Measurements from ENCODE around the gene SLC7A6OS. TPM values are rescaled to one million over a fixed set of nuclear protein-coding genes. Genes with fewer than 3 reads are reported as not detected.

Gene SLC7A6OS
- total RNA-seq, 1 donor from 2014 or later = 25.2 TPM

- Mint-ChIP-seq H3K4me1 (ENCODE audit: low read depth, unreplicated experiment) (no peaks in the 10 kb centered on the region), H3K9me3 (ENCODE audit: unreplicated experiment) (peaks cover 3% of the 10 kb centered on the region), H3K27ac (ENCODE audit: unreplicated experiment) (no peak overlapping the region), H3K36me3 (ENCODE audit: unreplicated experiment) (no peaks in the 10 kb centered on the region), H3K27me3 (ENCODE audit: unreplicated experiment) (peaks cover 1% of the 10 kb centered on the region), H3K4me3 (ENCODE audit: unreplicated experiment) (no peak overlapping the region)
- no peak for DNase-seq
- TF ChIP-seq CTCF (IDR thresholded peaks at IDR 0.05; ENCODE audit: partially characterized antibody, unreplicated experiment) = no peak
These were observed 52.6 kb downstream of the SLC7A6OS start for GRCh38 chr16:68257906-68258800.

- Mint-ChIP-seq H3K4me3 (ENCODE audit: unreplicated experiment) (no peak overlapping the region), H3K4me1 (ENCODE audit: low read depth, unreplicated experiment) (no peaks in the 10 kb centered on the region), H3K9me3 (ENCODE audit: unreplicated experiment) (peaks cover 3% of the 10 kb centered on the region), H3K27me3 (ENCODE audit: unreplicated experiment) (no peaks in the 10 kb centered on the region), H3K27ac (ENCODE audit: unreplicated experiment) (no peak overlapping the region), H3K36me3 (ENCODE audit: unreplicated experiment) (no peaks in the 10 kb centered on the region)
- TF ChIP-seq CTCF (IDR thresholded peaks at IDR 0.05; ENCODE audit: partially characterized antibody, unreplicated experiment) = no peak
- DNase-seq = no peak
These were observed 53.4 kb downstream of the SLC7A6OS start for GRCh38 chr16:68257251-68257905.

- Mint-ChIP-seq H3K9me3 (ENCODE audit: unreplicated experiment) (no peaks in the 10 kb centered on the region), H3K4me3 (ENCODE audit: unreplicated experiment) (no peak overlapping the region), H3K4me1 (ENCODE audit: low read depth, unreplicated experiment) (no peaks in the 10 kb centered on the region), H3K27ac (ENCODE audit: unreplicated experiment) (no peak overlapping the region), H3K36me3 (ENCODE audit: unreplicated experiment) (no peaks in the 10 kb centered on the region), H3K27me3 (ENCODE audit: unreplicated experiment) (peaks cover 1% of the 10 kb centered on the region)
- TF ChIP-seq CTCF (IDR thresholded peaks at IDR 0.05; ENCODE audit: partially characterized antibody, unreplicated experiment) = no peak
- no peak for DNase-seq
These were observed 55.0 kb downstream of the SLC7A6OS start for GRCh38 chr16:68255712-68256111.

GRCh38 chr16:68253721-68254120, 57.0 kb downstream of the SLC7A6OS start:
- peaks cover 2% of the 10 kb centered on the region for H3K27me3 Mint-ChIP-seq (ENCODE audit: unreplicated experiment)
- no peaks in the 10 kb centered on the region for H3K9me3 Mint-ChIP-seq (ENCODE audit: unreplicated experiment)
- H3K36me3 Mint-ChIP-seq (ENCODE audit: unreplicated experiment) = no peaks in the 10 kb centered on the region
- no peak for TF ChIP-seq CTCF (IDR thresholded peaks at IDR 0.05; ENCODE audit: partially characterized antibody, unreplicated experiment)
- no peaks in the 10 kb centered on the region for H3K4me1 Mint-ChIP-seq (ENCODE audit: low read depth, unreplicated experiment)
- H3K4me3 Mint-ChIP-seq (ENCODE audit: unreplicated experiment) = no peak overlapping the region
- DNase-seq = no peak
- no peak overlapping the region for H3K27ac Mint-ChIP-seq (ENCODE audit: unreplicated experiment)

- Mint-ChIP-seq H3K9me3 (ENCODE audit: unreplicated experiment) (no peaks in the 10 kb centered on the region), H3K4me1 (ENCODE audit: low read depth, unreplicated experiment) (no peaks in the 10 kb centered on the region), H3K27me3 (ENCODE audit: unreplicated experiment) (peaks cover 2% of the 10 kb centered on the region), H3K27ac (ENCODE audit: unreplicated experiment) (no peak overlapping the region), H3K36me3 (ENCODE audit: unreplicated experiment) (no peaks in the 10 kb centered on the region), H3K4me3 (ENCODE audit: unreplicated experiment) (no peak overlapping the region)
- no peak for TF ChIP-seq CTCF (IDR thresholded peaks at IDR 0.05; ENCODE audit: partially characterized antibody, unreplicated experiment)
- no peak for DNase-seq
These were observed 58.4 kb downstream of the SLC7A6OS start for GRCh38 chr16:68252383-68252782.
